MCF 10A (cell line): ENCODE measurements around the gene TTC7B. TPM values are rescaled to one million over a fixed set of nuclear protein-coding genes. Genes with fewer than 3 reads are reported as not detected.

Source experiments
- BruUV-seq: library from RNA; stranded (reverse); fragments of 400-500 nt; replicated peaks from 2 replicates; lab custom pipeline; 2021; lab: Mats Ljungman, UMichigan
- CTCF ChIA-PET: fragments of 300-600 bp; sonication (Branson Sonifier 250); formaldehyde crosslinking; extraction: SDS; loops from one replicate; lab custom pipeline; 2021; ENCODE audit warnings: antibody characterized with exemption, inconsistent platforms; lab: Yijun Ruan, JAX
- POLR2A ChIA-PET: fragments of 300-600, 350-650 bp; sonication (Branson Sonifier 250); formaldehyde crosslinking; extraction: SDS; loops from one replicate; lab custom pipeline; 2020; ENCODE audit warnings: antibody characterized with exemption, inconsistent platforms; lab: Yijun Ruan, JAX
- DNase-seq: peaks from one replicate; pipeline ENCODE4 v3.0.0-alpha.2; 2018; ENCODE audit not compliant: unreplicated experiment
- H3K27ac Mint-ChIP-seq: one replicate; pipeline ENCODE4 v1.8.0; 2022; ENCODE audit warnings: mild to moderate bottlenecking, low read depth, mixed read lengths; ENCODE audit not compliant: unreplicated experiment
- H3K27me3 Mint-ChIP-seq: one replicate; pipeline ENCODE4 v1.8.0; 2022; ENCODE audit warnings: mixed read lengths; ENCODE audit not compliant: insufficient read depth, unreplicated experiment
- H3K36me3 Mint-ChIP-seq: one replicate; pipeline ENCODE4 v1.8.0; 2022; ENCODE audit warnings: mild to moderate bottlenecking, moderate library complexity, mixed read lengths; ENCODE audit not compliant: insufficient read depth, unreplicated experiment
- H3K4me1 Mint-ChIP-seq: one replicate; pipeline ENCODE4 v1.8.0; 2022; ENCODE audit warnings: mixed read lengths; ENCODE audit not compliant: insufficient read depth, unreplicated experiment
- H3K4me3 Mint-ChIP-seq: one replicate; pipeline ENCODE4 v1.8.0; 2022; ENCODE audit warnings: mild to moderate bottlenecking, moderate library complexity, mixed read lengths; ENCODE audit not compliant: unreplicated experiment
- H3K9me3 Mint-ChIP-seq: one replicate; pipeline ENCODE4 v1.8.0; 2022; ENCODE audit warnings: mixed read lengths; ENCODE audit not compliant: unreplicated experiment
- CTCF ChIP-seq: fragments of 200-600 bp; IDR thresholded peaks from one replicate; pipeline ENCODE4 v1.8.0; 2022; ENCODE audit warnings: antibody characterized with exemption, mild to moderate bottlenecking; ENCODE audit not compliant: unreplicated experiment
- intact Hi-C: fragments of 100-400 bp; cut with micrococcal nuclease; formaldehyde crosslinking; loops from 2 replicates; pipeline ENCODE4 v1.14.1; 2022
- total RNA-seq: library from RNA; stranded (reverse); gene quantifications from 2 replicates; pipeline ENCODE4 v1.2.3, GENCODE V29; 2022

TTC7B gene
- total RNA-seq, 1 experiment from 2014 or later, result 31.1 TPM

DNA sequence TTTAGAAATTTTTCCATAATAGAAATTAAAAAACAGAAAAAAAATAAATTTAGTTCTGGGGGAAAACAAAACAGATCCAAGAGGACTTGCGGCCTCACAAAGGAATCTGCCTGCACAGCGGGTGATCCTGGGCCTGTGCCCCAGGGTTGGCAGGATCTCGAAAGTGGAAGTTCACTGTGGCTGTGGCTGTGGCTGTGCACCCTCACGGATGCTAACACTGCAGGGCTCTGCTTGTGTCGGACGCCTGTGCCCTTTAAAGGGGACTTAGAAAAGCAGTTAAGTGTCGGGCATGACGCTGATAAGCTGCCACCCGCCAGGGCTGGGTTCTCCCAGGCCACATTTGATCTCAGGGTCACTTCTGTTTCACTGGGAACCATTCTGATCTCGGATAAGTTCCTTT is 209.1 kb downstream of the TTC7B start:
- no peak for TF ChIP-seq CTCF
- no peaks in the 10 kb centered on the region for H3K4me1 Mint-ChIP-seq
- POLR2A ChIA-PET, result no interaction called here
- intact Hi-C loops, result no loop called here
- no peaks in the 10 kb centered on the region for H3K27me3 Mint-ChIP-seq
- no peak overlapping the region for H3K4me3 Mint-ChIP-seq
- no peak overlapping the region for H3K27ac Mint-ChIP-seq
- no peaks in the 10 kb centered on the region for H3K36me3 Mint-ChIP-seq
- no peak for DNase-seq
- CTCF ChIA-PET, result interaction anchor here (0.7 to 1.0 kb wide), 2 partner anchors 17 to 351 kb away, joined by 3 to 4 read pairs; partner anchors contain the start of gene PSMC1
- no peaks in the 10 kb centered on the region for H3K9me3 Mint-ChIP-seq
- no TSS peak for BruUV-seq

DNA sequence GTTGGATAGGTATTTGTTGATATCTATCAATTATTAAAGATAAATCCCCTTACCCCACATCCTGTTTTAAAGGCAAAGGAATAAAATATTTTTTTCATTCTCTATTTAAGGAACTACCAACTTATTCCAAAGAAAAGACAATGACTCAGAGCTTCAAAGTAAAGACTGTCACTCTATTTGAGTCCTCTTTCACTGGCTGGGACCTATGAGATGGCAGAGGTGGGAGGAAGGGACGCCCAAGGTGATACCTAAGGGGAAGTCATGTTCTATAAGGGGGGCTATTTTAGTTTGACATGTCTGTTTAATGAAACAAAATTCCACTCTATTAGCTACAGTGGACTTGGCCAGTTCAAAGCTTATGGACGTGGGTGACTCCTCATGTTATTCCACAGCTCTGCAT is 209.8 kb downstream of the TTC7B start:
- no peaks in the 10 kb centered on the region for H3K27me3 Mint-ChIP-seq
- TF ChIP-seq CTCF, result no peak
- no peak overlapping the region for H3K4me3 Mint-ChIP-seq
- DNase-seq, result no peak
- POLR2A ChIA-PET, result no interaction called here
- no peaks in the 10 kb centered on the region for H3K4me1 Mint-ChIP-seq
- H3K27ac Mint-ChIP-seq, result no peak overlapping the region
- BruUV-seq, result no TSS peak
- CTCF ChIA-PET, result interaction anchor here (0.7 to 1.0 kb wide), 2 partner anchors 16 to 350 kb away, joined by 3 to 4 read pairs; partner anchors contain the start of gene PSMC1
- no peaks in the 10 kb centered on the region for H3K36me3 Mint-ChIP-seq
- no peaks in the 10 kb centered on the region for H3K9me3 Mint-ChIP-seq
- intact Hi-C loops, result no loop called here

DNA sequence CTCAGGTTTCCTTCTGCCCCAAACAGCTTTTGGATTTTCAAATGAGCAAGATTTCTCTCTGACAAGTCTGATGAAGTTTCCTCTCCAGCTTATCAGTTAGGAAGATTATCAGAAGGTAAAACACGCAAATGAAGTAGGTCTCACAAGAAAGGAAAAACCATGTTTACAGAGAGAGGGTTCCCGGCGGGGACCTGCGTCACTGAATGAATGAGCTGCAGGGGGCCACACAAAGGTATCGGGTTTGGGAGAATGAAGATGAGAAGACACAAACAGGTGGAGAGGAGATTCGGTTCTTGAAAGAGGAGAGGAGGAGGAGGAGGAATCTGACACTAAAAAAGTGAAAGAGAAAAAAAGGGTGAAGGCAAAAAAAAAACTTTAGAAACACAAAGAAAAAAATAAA is 210.8 kb downstream of the TTC7B start:
- Mint-ChIP-seq H3K4me3 (no peak overlapping the region), H3K36me3 (no peaks in the 10 kb centered on the region), H3K27me3 (no peaks in the 10 kb centered on the region), H3K27ac (peak overlapping the region; percentile 2), H3K9me3 (no peaks in the 10 kb centered on the region), H3K4me1 (no peaks in the 10 kb centered on the region)
- DNase-seq, result no peak
- TF ChIP-seq CTCF, result no peak
- ChIA-PET POLR2A (no interaction called here), CTCF (no interaction called here)
- no TSS peak for BruUV-seq
- intact Hi-C loops, result no loop called here

GRCh38 chr14:90604356-90604755 is 211.9 kb downstream of the TTC7B start:
- no TSS peak for BruUV-seq
- Mint-ChIP-seq H3K27ac (no peak overlapping the region), H3K27me3 (no peaks in the 10 kb centered on the region), H3K4me3 (no peak overlapping the region), H3K9me3 (no peaks in the 10 kb centered on the region), H3K36me3 (no peaks in the 10 kb centered on the region), H3K4me1 (no peaks in the 10 kb centered on the region)
- no peak for TF ChIP-seq CTCF
- intact Hi-C loops, result no loop called here
- POLR2A ChIA-PET, result interaction anchor here (0.7 kb wide), 1 partner anchor 9 kb away, joined by 3 read pairs; no protein-coding TSS in a partner anchor
- CTCF ChIA-PET, result no interaction called here
- DNase-seq, result no peak
